ENCODE results near the gene OOSP1. TPM values are rescaled to one million over a fixed set of nuclear protein-coding genes. Genes with fewer than 3 reads are reported as not detected.

OOSP1 gene
- total RNA-seq: not detected

GRCh38 chr11:59938132-59938531 is at the start of gene OOSP1:
OOSP1 (plus strand) TSS chr11:59938432; CDS start chr11:59938455, 23 bp downstream.

GRCh38 chr11:59963733-59964132 is 25.5 kb downstream of the OOSP1 start, which contains the start of gene OOSP4A:
OOSP4A (plus strand) TSS chr11:59964033; CDS start chr11:59964033, 0 bp downstream.

Other genes starting within 250 kb of the OOSP1 start
- gene OR10V1, start 224.6 kb upstream of the OOSP1 start, total RNA-seq: not detected
- gene STX3, start 183.1 kb upstream of the OOSP1 start, total RNA-seq: 18.0 TPM
- gene MRPL16, start 127.7 kb upstream of the OOSP1 start, total RNA-seq: 21.0 TPM
- gene CBLIF, start 92.9 kb upstream of the OOSP1 start, total RNA-seq: not detected
- gene TCN1, start 71.9 kb upstream of the OOSP1 start, total RNA-seq: not detected
- not detected for gene OOSP3, start 59.6 kb upstream of the OOSP1 start, total RNA-seq
- not detected for gene OOSP4A, start 25.6 kb downstream of the OOSP1 start, total RNA-seq
- not detected for gene OOSP4B, start 78.7 kb downstream of the OOSP1 start, total RNA-seq
- gene OOSP2, start 102.0 kb downstream of the OOSP1 start, total RNA-seq: not detected
- gene MS4A3, start 118.2 kb downstream of the OOSP1 start, total RNA-seq: 1.6 TPM
- gene MS4A2, start 150.2 kb downstream of the OOSP1 start, total RNA-seq: under 0.01 TPM
- 2.5 TPM for gene MS4A6A, start 244.7 kb downstream of the OOSP1 start, total RNA-seq